Stomach (tissue), 4 donors: ENCODE data around the gene FZD8.

Experiments
- CTCF ChIP-seq, 7 experiments: fragments of 450-650 bp in 4 of 7; fragments of 200-600 bp in 3 of 7; sonication (generic) in 3 of 7; IDR thresholded peaks; one replicate each; pipeline ENCODE4 v1.5.1; 2016 to 2019; ENCODE audit warnings: antibody characterized with exemption in 7 of 7, control low read depth in 2 of 7, mild to moderate bottlenecking in 1 of 7
- POLR2A ChIP-seq, 4 donors: fragments of 450-650 bp; IDR thresholded peaks; one replicate each; pipeline ENCODE4 v1.6.1; 2016; ENCODE audit warnings: antibody characterized with exemption in 4 of 4, control low read depth in 2 of 4, mild to moderate bottlenecking in 1 of 4, moderate library complexity in 1 of 4
- POLR2AphosphoS5 ChIP-seq, 3 donors: sonication (generic); formaldehyde crosslinking; IDR thresholded peaks; one replicate each; pipeline ENCODE4 v1.6.1; 2016; ENCODE audit warnings: antibody characterized with exemption in 3 of 3

- TF ChIP-seq POLR2A (IDR thresholded peaks at IDR 0.05) (no peak), CTCF (IDR thresholded peaks at IDR 0.05) (no peak), POLR2AphosphoS5 (IDR thresholded peaks at IDR 0.05) (no peak)
These were observed 15.5 kb upstream of the FZD8 start for GRCh38 chr10:35657621-35658020.
